ENCODE results near the gene SPON2. TPM values are rescaled to one million over a fixed set of nuclear protein-coding genes. Genes with fewer than 3 reads are reported as not detected.

Gene SPON2
- total RNA-seq, 1 experiment from 2014 or later, result 6.6 TPM

- DNase-seq (ENCODE audit: low spot score) (no peak), ATAC-seq (no peak)
- Mint-ChIP-seq H3K4me1 (peaks cover 2% of the 10 kb centered on the region; the same call in 1 of the 2 replicates), H3K36me3 (no peaks in the 10 kb centered on the region), H3K27ac (no peak overlapping the region), H3K9me3 (peaks cover 4% of the 10 kb centered on the region; the same call in 1 of the 2 replicates), H3K4me3 (no peak overlapping the region), H3K27me3 (ENCODE audit: low read depth) (peaks cover 87% of the 10 kb centered on the region)
- CTCF ChIA-PET, result no interaction called here
- POLR2A ChIA-PET, result no interaction called here
- TF ChIP-seq, protein P1, sequence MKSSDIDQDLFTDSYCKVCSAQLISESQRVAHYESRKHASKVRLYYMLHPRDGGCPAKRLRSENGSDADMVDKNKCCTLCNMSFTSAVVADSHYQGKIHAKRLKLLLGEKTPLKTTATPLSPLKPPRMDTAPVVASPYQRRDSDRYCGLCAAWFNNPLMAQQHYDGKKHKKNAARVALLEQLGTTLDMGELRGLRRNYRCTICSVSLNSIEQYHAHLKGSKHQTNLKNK (CRISPR knock-in tag; IDR thresholded peaks at IDR 0.05), result no peak
- TF ChIP-seq RORB (CRISPR knock-in tag; IDR thresholded peaks at IDR 0.05), result no peak
- no peak for TF ChIP-seq GTF2I (CRISPR knock-in tag; conservative IDR thresholded peaks at IDR 0.05)
- TF ChIP-seq SP1 (CRISPR knock-in tag; conservative IDR thresholded peaks at IDR 0.05), result no peak
- no peak for TF ChIP-seq FOXJ3 (CRISPR knock-in tag; IDR thresholded peaks at IDR 0.05; ENCODE audit: borderline replicate concordance)
- TF ChIP-seq TEAD1 (CRISPR knock-in tag; IDR thresholded peaks at IDR 0.05), result no peak
- no peak for TF ChIP-seq NFE2L1 (CRISPR knock-in tag; IDR thresholded peaks at IDR 0.05)
- TF ChIP-seq MYBL2 (CRISPR knock-in tag; IDR thresholded peaks at IDR 0.05), result no peak
- no peak for TF ChIP-seq ZNF671 (CRISPR knock-in tag; IDR thresholded peaks at IDR 0.05)
- TF ChIP-seq ATF2 (CRISPR knock-in tag; IDR thresholded peaks at IDR 0.05; ENCODE audit: borderline replicate concordance, low read depth), result no peak
- no peak for TF ChIP-seq JUN (CRISPR knock-in tag; IDR thresholded peaks at IDR 0.05)
- TF ChIP-seq CBFB (CRISPR knock-in tag; IDR thresholded peaks at IDR 0.05; ENCODE audit: low read depth), result no peak
Measured at GRCh38 chr4:1169691-1170096, 2.7 kb downstream of the SPON2 start.

DNA sequence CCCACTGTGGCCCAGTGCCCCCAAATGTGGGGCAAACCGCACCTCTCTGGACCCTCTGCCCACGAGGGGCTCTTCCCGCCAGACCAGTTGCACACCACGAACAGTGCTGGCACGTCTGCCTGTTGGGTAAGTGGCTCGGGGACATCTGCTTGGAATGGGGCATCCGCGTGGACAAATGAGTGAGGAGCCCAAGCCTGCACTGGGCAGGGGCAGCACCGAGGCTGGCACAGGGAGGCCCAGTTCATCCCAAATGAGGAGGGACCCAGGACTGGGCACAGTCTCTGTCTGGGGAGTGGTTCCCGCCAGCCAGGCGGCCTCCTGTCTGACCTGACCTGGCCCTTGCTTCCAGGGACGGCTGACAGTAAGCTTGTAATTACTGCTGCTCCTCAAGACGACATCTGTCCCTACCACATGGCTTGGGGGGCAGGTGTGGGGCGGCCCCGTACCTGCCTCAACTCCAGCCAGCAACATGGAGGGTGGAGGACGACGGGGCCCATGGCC lies 3.2 kb downstream of the SPON2 start:
- TF ChIP-seq HMGA2 (CRISPR knock-in tag; IDR thresholded peaks at IDR 0.05), result no peak
- no peak for TF ChIP-seq ZNF416 (CRISPR knock-in tag; IDR thresholded peaks at IDR 0.05)
- no peak for TF ChIP-seq ARID4B (CRISPR knock-in tag; IDR thresholded peaks at IDR 0.05; ENCODE audit: borderline replicate concordance)
- TF ChIP-seq, protein P2, sequence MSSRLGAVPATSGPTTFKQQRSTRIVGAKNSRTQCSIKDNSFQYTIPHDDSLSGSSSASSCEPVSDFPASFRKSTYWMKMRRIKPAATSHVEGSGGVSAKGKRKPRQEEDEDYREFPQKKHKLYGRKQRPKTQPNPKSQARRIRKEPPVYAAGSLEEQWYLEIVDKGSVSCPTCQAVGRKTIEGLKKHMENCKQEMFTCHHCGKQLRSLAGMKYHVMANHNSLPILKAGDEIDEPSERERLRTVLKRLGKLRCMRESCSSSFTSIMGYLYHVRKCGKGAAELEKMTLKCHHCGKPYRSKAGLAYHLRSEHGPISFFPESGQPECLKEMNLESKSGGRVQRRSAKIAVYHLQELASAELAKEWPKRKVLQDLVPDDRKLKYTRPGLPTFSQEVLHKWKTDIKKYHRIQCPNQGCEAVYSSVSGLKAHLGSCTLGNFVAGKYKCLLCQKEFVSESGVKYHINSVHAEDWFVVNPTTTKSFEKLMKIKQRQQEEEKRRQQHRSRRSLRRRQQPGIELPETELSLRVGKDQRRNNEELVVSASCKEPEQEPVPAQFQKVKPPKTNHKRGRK (CRISPR knock-in tag; IDR thresholded peaks at IDR 0.05; ENCODE audit: borderline replicate concordance), result no peak
- ChIA-PET POLR2A (no interaction called here), CTCF (interaction anchor here (2.2 kb wide), 1 partner anchor 99 kb away, joined by 11 read pairs; no protein-coding TSS in a partner anchor)
- Mint-ChIP-seq H3K36me3 (no peaks in the 10 kb centered on the region), H3K27ac (no peak overlapping the region), H3K4me3 (no peak overlapping the region), H3K9me3 (peaks cover 4% of the 10 kb centered on the region; the same call in 1 of the 2 replicates), H3K27me3 (ENCODE audit: low read depth) (peaks cover 87% of the 10 kb centered on the region), H3K4me1 (peaks cover 2% of the 10 kb centered on the region; the same call in 1 of the 2 replicates)
- ATAC-seq, result no peak
- no peak for DNase-seq (ENCODE audit: low spot score)
